B cell (primary cell): Measurements from ENCODE around the gene ITPR1.

ENCODE experiments used
- EZH2 ChIP-seq: IDR thresholded peaks from 2 replicates; pipeline ENCODE4 v1.6.1; 2012; ENCODE audit warnings: borderline replicate concordance, low read depth, mild to moderate bottlenecking, moderate library complexity, low read length; ENCODE audit not compliant: insufficient read depth, poor library complexity, severe bottlenecking
- TF ChIP-seq, protein P1 (sequence below): fragments of 200-600 bp; IDR thresholded peaks from one replicate; pipeline ENCODE4 v1.8.0; 2022; ENCODE audit warnings: antibody characterized with exemption, mild to moderate bottlenecking

GRCh38 chr3:4584456-4585249 is 91.5 kb downstream of the ITPR1 start:
- TF ChIP-seq, protein P1, sequence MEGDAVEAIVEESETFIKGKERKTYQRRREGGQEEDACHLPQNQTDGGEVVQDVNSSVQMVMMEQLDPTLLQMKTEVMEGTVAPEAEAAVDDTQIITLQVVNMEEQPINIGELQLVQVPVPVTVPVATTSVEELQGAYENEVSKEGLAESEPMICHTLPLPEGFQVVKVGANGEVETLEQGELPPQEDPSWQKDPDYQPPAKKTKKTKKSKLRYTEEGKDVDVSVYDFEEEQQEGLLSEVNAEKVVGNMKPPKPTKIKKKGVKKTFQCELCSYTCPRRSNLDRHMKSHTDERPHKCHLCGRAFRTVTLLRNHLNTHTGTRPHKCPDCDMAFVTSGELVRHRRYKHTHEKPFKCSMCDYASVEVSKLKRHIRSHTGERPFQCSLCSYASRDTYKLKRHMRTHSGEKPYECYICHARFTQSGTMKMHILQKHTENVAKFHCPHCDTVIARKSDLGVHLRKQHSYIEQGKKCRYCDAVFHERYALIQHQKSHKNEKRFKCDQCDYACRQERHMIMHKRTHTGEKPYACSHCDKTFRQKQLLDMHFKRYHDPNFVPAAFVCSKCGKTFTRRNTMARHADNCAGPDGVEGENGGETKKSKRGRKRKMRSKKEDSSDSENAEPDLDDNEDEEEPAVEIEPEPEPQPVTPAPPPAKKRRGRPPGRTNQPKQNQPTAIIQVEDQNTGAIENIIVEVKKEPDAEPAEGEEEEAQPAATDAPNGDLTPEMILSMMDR: no peak
- no peak for TF ChIP-seq EZH2
